ENCODE data around the gene GPER1. TPM values are rescaled to one million over a fixed set of nuclear protein-coding genes. Genes with fewer than 3 reads are reported as not detected.

GPER1 gene
- total RNA-seq, 2 experiments from 2014 or later, result not detected

DNA sequence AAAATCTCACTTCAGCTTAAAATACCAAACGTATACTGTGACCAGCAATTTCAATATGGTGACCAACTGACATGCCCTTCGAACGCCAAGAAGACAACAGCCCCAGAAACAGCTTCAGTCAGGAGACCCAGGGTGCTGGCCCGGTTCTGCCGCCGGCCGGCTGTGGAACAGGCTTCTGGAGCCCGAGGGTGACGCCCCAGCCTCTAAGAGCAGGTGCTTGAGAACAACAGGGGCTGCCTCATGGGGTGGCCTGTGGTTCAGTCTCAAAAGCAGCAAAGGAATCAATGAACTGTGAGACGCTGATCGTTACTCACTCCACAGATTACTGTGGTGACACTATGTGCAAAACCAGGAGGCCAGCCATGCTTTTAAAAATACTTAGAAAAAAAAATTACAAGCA, 17.3 kb downstream of the GPER1 start:
- CTCF ChIA-PET, result interaction anchor here (1.6 kb wide), 1 partner anchor 39 kb away, joined by 4 read pairs; no protein-coding TSS in a partner anchor
- intact Hi-C loops (cut with DNase I, micrococcal nuclease), result loop anchor here in 1 of 2 experiments (5.0 kb wide), 1 partner anchor 688 kb away; no protein-coding TSS in a partner anchor
- Mint-ChIP-seq H3K27ac (no peak overlapping the region), H3K9me3 (no peaks in the 10 kb centered on the region), H3K36me3 (ENCODE audit: low read depth) (no peaks in the 10 kb centered on the region), H3K4me3 (no peak overlapping the region), H3K27me3 (no peaks in the 10 kb centered on the region), H3K4me1 (ENCODE audit: low read depth) (peaks cover 17% of the 10 kb centered on the region)
- Histone ChIP-seq H3K4me3 (ENCODE audit: low read length) (no peak overlapping the region), H3K36me3 (ENCODE audit: insufficient read depth, low read length) (no peaks in the 10 kb centered on the region), H3K4me1 (ENCODE audit: insufficient read depth, low read length) (peaks cover 22% of the 10 kb centered on the region), H3K27me3 (ENCODE audit: control insufficient read depth in 1 of 2, insufficient read depth in 2 of 2, low read length in 2 of 2) (no peaks in the 10 kb centered on the region), H3K27ac (ENCODE audit: low read depth in 1 of 2, low read length in 2 of 2) (no peak overlapping the region), H3K9me3 (ENCODE audit: control insufficient read depth in 1 of 2, insufficient read depth in 1 of 2, low read length in 2 of 2) (no peaks in the 10 kb centered on the region)
- no peak for ATAC-seq (ENCODE audit: poor library complexity)
- no peak for TF ChIP-seq CTCF (IDR thresholded peaks at IDR 0.05)
- POLR2A ChIA-PET, result no interaction called here
- DNase-seq, result no peak

DNA sequence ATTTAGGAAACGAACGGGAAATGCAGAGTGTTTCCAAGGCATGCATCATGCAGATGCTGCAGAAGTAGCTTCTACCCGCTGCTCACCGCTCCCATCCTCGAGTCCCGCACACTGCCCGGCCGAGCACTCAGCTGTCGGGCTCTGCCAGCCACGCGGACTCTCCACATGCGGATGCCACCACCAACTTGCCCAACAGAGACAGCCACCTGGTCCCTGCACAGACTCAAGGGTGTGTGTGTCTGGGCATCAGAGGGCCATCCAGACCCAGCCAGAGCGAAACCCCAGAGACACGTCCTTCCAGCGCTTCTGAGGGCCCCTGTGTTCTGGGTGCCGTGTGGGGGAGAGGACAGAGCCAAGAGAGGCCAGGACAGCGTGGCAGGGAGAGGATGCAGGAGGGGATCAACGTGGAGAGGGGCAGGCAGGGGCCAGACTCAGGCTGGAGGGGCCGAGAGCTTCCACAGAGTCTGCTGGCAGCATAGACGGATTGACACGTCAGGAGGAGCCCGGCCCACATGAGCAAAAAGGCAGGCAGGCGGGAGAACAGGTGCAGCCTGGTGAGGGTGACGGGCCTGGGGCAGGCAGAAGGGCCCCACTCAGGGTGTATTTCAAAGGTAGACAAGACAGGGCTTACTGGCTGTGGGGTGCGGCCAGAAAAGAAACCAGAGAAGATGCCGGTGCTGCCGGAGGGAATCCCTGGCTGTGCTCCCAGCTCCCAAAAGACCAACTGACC, 18.3 kb downstream of the GPER1 start:
- Histone ChIP-seq H3K27ac (ENCODE audit: low read depth in 1 of 2, low read length in 2 of 2) (no peak overlapping the region), H3K36me3 (ENCODE audit: insufficient read depth, low read length) (no peaks in the 10 kb centered on the region), H3K27me3 (ENCODE audit: control insufficient read depth in 1 of 2, insufficient read depth in 2 of 2, low read length in 2 of 2) (no peaks in the 10 kb centered on the region), H3K4me1 (ENCODE audit: insufficient read depth, low read length) (peaks cover 22% of the 10 kb centered on the region), H3K9me3 (ENCODE audit: control insufficient read depth in 1 of 2, insufficient read depth in 1 of 2, low read length in 2 of 2) (no peaks in the 10 kb centered on the region), H3K4me3 (ENCODE audit: low read length) (no peak overlapping the region)
- intact Hi-C loops (cut with DNase I, micrococcal nuclease), result loop anchor here in 1 of 2 experiments (5.0 kb wide), 1 partner anchor 689 kb away; no protein-coding TSS in a partner anchor
- CTCF ChIA-PET, result no interaction called here
- Mint-ChIP-seq H3K4me3 (no peak overlapping the region), H3K27me3 (no peaks in the 10 kb centered on the region), H3K9me3 (no peaks in the 10 kb centered on the region), H3K27ac (no peak overlapping the region), H3K4me1 (ENCODE audit: low read depth) (peaks cover 17% of the 10 kb centered on the region), H3K36me3 (ENCODE audit: low read depth) (no peaks in the 10 kb centered on the region)
- DNase-seq, result no peak
- no peak for TF ChIP-seq CTCF (IDR thresholded peaks at IDR 0.05)
- POLR2A ChIA-PET, result no interaction called here
- ATAC-seq (ENCODE audit: poor library complexity), result no peak

DNA sequence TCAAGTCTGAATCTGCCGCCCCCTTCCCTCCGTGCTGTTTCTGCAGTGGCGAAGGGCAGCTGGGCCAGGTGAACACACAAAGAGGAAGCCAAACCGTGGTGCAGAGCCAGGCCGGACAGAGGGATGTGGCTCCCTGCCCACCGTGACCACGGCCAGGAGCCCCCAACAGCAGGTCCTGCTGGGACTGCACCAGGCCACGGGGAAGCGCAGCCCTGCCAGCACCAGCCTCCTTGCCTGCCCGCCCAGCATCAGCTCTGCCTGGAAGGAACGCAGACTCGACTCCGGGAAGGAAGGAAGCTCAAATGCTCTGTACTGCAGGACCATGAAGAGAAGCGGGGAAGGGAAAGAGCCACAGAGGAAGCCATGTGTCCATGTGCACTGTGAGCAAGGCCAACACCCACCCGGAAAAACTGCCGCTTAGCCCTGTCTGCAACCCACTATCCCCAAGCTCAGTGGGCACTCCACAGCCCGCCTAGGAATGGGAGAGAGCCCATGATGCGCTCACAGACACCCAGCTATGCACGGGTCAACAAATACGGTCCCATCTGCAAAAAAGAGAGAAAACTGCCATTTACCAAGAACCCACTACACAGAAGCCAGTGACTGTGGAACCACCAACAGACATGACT, 19.0 kb downstream of the GPER1 start:
- intact Hi-C loops (cut with DNase I, micrococcal nuclease), result loop anchor here in 1 of 2 experiments (5.0 kb wide), 1 partner anchor 690 kb away; no protein-coding TSS in a partner anchor
- H3K4me3 Mint-ChIP-seq, result no peak overlapping the region
- peaks cover 17% of the 10 kb centered on the region for H3K4me1 Mint-ChIP-seq (ENCODE audit: low read depth)

More for the DNA sequence above, 19.0 kb downstream of the GPER1 start:
- no peak for TF ChIP-seq CTCF (IDR thresholded peaks at IDR 0.05)
- H3K9me3 Mint-ChIP-seq, result no peaks in the 10 kb centered on the region
- Histone ChIP-seq H3K27ac (ENCODE audit: low read depth in 1 of 2, low read length in 2 of 2) (no peak overlapping the region), H3K9me3 (ENCODE audit: control insufficient read depth in 1 of 2, insufficient read depth in 1 of 2, low read length in 2 of 2) (no peaks in the 10 kb centered on the region), H3K4me1 (ENCODE audit: insufficient read depth, low read length) (peaks cover 22% of the 10 kb centered on the region), H3K27me3 (ENCODE audit: control insufficient read depth in 1 of 2, insufficient read depth in 2 of 2, low read length in 2 of 2) (no peaks in the 10 kb centered on the region), H3K36me3 (ENCODE audit: insufficient read depth, low read length) (no peaks in the 10 kb centered on the region), H3K4me3 (ENCODE audit: low read length) (no peak overlapping the region)
- no peak for DNase-seq
- no peak overlapping the region for H3K27ac Mint-ChIP-seq
- ATAC-seq (ENCODE audit: poor library complexity), result no peak
- CTCF ChIA-PET, result no interaction called here
- POLR2A ChIA-PET, result no interaction called here
- H3K36me3 Mint-ChIP-seq (ENCODE audit: low read depth), result no peaks in the 10 kb centered on the region
- H3K27me3 Mint-ChIP-seq, result no peaks in the 10 kb centered on the region

Data from CD4-positive, alpha-beta T cell (primary cell).